GM19025 (cell line): ENCODE data around the gene OXER1.
A peak's percentile ranks its signal among the peaks of the same experiment; 100 is the strongest.
"Not testable (repeated sequence)": the region's sequence is repeated elsewhere in the genome, so short reads cannot be mapped to it uniquely, and the experiment has no call there.

ENCODE experiments used
- ATAC-seq: cut with Tn5 transposase; IDR thresholded peaks from one replicate; pipeline ENCODE4 v1.9.1; 2021; ENCODE audit warnings: mild to moderate bottlenecking, low read depth, moderate library complexity; ENCODE audit not compliant: unreplicated experiment

OXER1 gene

DNA sequence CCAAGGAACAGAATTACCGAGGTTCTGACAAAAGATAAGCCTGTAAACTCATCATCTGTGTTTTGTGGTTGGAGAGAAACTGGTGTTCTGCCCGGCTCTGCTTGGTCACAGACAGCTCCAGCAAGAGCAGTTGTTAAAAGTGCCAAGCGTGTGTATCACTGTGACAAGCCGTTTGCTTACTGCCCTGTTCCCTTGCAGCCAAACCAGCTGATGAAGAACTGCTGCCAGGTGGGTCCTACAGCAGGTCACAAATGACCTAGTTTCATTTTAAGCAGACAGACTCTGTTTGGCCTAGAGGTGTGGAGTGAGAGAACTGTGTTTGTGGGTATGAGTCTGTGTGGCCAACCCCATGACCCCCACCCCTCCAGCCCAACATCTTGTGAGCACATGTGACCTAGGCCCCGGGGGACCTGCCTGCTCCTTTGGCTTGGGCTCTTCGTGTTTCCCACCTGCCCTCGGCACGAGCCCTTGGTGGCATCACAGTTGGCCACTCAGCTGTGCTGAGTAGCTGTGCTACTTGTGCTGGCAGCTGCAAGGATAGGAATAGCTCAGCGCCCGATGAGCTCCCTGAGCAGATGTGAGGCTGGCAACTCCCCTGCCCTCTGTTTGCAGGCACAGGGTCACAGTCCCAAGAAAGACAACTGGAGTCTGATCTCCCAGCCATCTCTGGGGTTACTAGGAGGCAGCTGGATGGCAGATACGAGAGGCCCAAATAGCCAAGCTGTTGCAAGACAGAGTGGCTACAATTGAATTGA lies 9.7 kb downstream of the OXER1 start:
- ATAC-seq, result peak; percentile 47

DNA sequence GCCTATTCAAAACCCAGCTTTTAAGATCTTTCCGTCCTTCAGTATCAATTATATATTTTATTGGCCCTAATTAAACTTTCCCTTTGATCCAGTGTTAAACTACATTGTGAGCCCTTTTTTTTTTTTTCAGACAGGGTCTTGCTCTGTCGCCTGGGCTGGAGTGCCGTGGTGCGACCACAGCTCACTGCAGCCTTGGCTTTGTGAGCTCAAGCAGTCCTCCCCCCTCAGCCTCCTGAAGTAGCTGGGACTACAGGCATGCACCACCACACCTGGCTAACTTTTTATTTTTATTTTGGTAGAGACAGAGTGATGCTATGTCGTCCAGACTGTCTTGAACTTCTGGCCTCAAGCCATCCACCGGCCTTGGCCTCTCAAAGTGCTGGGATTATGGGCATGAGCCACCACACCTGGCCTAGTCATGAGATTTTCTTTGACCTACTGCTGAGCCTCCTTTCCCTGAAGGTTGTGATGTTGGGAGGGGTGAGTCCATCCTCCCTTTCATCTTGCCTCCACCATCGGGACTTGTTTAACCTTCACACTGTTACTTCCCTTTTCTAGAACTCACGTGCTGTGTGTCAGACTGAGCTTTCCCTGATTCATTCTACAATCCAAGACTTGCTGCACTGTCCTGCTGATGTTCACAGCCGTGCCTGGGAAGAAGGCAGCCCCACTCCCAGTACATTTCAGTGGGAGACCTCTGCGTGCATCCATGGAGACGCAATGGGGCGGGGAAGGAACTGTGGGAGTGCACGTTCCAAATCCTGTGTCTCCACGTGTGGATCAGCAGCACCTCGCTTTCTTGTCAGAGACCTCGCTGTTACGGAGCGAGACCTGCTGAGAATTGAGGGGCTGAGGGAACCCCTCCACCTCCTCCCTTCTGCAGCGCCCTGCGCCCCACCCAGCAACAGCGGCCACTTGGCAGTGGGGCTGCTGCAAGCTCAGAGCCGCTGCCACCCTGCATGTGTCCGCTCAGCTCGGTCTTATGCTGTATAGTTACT lies 10.8 kb downstream of the OXER1 start:
- no peak for ATAC-seq

DNA sequence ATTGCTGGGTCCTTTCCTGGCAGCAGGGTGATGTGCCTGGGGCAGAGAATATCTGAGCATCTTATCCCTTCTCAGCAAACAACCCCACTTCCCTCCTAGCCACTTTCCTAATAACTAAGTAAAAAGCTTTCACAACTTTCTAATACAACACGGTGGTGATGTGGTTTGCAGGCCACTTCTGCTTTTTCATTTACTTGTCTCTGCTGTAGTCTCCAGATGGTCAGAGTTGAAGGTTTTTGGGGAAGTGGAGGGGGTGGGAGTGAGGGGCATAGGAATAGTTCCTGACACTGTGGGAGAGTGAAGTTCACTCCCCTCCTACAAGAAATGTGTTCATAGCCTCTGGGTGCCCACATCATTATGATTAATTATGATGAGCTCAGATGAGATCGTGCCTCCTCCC lies 11.6 kb downstream of the OXER1 start:
- peak; percentile 59 for ATAC-seq

DNA sequence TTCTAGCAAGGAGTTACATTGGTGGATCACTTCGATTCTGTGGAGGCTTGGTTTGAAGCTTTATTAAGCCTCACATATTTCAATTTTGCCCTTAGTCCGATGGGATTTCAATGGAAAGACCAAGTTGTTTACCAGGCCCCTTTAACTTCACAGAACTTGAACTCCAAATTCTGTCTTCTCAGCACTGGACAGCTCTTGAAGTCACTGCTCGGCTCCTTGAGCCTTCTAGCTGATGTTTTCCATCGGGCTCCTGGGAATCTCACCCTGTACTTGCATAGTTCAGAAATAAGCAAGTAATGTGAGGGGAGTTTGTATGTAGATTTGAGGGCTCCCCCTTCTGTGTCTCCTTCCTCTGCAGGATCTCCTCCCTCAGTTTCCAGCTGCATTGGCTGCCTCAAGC lies 15.1 kb downstream of the OXER1 start:
- no peak for ATAC-seq

DNA sequence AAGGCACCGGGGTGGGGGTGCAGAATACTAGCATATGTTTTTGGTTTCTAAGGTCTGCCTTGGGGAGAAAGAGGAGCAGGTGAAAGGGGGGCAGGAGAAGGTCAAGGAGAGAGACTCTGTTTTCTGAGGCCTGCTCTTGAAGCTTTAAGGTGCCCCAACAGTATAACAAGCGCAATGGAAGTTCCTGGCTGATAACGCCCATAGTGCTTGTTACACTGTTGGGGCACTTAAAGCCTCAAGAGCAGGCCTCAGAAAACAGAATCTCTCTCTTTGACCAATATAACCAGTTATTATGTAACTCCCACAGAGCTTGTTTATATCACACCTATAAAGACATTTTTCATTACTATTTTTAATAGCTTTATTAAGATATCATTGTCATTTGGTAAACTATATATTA lies 16.5 kb downstream of the OXER1 start:
- no peak for ATAC-seq

DNA sequence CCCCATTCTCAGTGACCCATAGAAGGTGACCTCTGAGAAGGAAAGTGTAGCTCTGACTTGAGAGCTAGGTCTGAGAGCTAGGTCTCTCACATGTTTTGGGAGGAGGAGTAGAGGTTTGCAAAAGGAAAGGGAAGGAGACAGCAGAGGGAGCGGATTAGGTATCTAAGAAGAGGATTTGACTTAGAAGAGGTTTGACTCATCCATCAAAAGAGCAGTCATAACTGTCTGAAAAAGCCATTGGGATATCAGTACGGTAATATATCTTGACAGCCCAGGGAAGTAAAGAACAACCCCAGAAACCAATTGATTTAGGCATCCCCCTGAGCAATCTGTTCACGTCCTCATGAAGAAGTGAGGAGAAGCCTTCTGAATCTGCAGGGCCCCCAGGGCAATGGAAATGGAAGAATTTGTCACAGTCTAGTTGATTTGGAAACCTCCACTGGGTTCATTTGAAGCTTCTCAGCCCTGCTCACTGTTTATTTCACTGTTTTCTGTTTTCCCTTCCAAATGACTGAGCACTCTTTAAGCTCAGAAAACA lies 19.3 kb downstream of the OXER1 start:
- no peak for ATAC-seq

DNA sequence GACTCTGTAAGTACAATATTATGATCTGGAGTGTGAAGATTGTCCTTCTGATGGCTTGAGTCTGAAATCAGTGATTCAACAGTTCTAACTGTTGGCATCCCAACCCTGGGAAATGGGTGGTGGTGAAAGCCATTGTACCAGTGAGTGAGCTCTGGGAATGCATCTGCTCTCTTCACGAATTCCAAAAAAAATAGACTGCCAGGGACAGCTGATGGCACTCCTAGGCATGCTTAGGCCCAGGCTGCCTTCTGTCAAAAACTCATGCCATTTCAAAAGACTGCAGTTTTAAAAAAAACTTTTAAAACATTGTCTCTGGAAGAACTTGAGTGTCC lies 20.3 kb downstream of the OXER1 start:
- ATAC-seq, result no peak

DNA sequence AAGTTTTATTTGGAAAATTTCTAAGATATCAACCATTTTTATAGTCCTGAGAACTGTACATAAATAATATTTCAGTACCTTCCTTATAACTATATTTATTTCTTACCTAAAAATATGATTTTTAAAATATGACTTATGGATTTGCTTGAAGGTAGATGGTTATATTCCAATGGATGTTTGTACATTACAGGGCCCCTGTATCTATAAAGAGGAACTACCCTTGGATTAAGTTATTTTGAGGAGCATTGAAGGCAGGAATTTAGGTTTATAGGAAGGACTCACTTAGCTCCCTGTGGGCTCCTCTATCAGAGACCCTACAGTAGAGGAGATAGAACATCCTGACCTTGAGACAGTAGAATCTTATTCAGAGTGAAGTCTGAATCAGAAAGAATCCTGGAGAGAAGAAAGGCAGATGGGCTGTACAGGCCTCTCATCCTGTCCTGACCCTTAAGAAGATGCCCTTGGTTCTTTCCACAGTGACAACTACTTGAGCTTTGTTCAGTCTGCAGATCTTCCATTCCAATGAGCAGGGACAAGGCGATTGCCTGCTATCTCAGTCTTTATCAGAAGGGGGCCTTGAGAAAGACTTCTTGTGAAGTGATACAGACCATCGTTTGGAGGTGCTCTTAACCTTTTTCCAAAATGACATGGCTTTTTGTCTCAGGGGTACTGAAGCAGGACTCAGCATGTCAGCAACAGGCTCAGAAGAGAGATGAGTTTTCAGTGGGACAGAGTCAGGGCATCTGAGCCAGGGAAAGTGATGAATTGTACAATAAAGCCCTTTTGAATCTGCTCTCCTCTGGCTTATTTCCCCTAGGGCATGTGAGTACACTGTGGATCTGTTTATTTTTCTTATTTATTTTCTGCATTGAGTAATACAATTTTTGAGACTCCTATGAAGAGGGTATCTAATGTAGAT lies 20.9 kb downstream of the OXER1 start:
- no peak for ATAC-seq

DNA sequence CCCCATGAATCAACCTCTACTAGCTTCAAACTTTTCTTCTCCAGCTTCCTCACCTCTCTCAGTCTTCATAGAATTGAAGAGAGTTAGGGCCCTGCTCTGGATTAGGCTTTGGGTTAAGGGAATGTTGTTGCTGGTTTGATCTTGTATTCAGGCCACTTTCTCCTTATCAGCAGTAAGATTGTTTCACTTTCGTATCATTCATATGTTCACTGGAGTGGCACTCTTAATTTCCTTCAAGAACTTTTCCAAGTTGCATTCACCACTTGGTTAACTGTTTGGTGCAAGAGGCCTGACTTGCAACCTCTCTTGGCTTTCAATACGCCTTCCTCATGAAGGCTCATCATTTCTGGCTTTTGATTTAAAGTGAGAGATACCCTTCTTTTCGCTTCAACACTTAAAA lies 22.8 kb downstream of the OXER1 start:
- ATAC-seq, result no peak

DNA sequence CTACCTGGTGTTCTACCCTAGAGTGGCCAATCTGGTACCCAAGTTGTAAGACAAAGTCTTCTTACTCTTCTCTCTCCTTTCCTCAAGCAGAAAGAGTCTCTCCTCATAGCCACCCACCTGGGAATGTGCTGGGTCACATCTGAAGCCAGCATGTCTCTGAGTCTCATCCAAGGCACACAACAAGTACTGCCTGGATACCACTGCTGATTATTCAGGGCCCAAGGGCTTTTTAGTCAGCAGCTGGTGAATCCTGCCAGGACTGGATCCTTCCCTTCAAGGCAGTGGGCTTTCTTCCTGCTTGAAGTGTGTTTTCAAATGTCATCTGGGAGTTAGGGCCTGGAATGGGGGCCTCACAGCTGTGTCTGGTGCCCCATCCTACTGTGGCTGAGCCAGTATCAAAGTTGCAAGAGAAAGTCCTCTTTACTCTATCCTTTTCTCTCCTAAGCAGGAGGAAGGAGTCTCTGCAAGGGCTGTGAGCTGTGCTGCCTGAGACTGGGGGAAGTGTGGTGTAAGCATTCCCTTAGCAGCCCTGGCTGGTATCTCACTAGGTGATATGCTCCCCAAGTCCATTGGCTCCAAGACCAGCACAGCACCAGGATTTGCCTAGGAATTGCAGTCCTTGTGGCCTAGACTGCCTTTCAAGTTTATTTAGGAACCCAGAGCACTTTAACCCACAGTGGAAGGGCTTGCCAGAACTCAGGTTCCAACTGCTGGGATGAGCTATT lies 27.2 kb downstream of the OXER1 start:
- ATAC-seq, result no peak

DNA sequence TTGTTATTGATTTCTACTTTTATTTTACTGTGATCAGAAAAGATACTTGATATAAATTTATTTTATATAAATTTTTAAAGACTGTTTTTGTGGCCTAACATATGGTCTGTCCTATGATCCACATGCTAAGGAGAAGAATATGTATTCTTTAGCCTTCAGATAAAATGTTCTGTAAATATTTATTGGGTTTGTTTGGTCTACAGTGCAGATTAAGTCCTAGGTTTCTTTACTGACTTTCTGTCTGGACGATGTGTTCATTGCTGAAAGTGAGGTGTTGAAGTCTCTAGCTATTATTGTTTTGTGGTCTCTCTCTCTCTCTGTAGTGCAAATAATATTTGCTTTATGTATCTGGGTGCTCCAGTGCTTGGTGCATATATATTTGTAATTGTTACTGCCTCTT lies 30.1 kb downstream of the OXER1 start:
- ATAC-seq, result no peak

DNA sequence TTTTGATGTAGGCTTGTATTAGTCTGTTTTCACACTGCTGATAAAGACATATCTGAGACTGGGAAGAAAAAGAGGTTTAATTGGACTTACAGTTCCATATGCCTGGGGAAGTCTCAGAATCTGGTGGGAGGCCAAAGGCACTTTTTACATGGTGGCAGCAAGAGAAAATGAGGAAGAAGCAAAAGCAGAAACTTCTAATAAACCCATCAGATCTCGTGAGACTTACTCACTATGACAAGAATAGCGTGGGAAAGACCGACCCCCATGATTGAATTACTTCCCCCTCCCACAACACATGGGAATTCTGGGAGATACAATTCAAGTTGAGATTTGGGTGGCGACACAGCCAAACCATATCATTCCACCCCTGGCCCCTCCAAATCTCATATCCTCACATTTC lies 32.6 kb downstream of the OXER1 start:
- not testable (repeated sequence) for ATAC-seq

DNA sequence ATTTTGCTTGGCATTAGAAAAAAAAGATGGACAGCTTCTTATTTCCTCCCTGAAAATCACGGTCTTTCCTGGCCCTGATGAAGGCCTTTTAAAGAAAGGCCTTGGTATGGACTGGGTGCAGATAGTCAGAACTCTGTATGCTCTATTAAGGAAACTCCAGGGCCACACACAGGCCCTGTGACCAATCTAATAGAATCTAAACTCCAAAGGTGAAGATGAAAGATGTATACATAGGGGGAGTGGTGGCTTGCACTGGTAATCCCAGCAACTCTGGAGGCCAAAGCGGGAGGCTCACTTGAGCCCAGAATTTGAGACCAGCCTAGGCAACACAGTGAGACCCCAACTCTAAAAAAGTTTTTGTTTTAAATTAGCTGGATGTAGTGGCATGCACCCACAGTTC lies 37.3 kb downstream of the OXER1 start:
- ATAC-seq, result no peak

DNA sequence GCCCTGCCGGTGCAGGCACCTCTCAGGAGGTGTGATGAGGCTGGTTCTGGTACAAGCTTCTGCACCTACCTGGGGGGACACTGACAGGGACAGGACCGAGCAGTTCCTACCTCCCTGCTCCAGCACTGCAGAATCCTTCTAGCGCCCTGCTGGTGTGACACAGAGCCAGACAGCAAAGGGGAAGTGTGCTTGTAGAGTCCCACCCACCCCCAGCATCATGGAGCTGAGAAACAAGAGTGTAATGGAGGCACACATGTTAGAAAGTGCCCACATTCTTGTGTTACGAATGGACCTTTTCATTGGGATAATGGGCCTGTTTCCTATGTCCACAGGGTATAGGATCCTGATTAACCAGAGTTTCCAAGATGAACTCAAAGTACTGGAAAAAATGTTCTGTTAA lies 38.3 kb downstream of the OXER1 start:
- ATAC-seq, result no peak

DNA sequence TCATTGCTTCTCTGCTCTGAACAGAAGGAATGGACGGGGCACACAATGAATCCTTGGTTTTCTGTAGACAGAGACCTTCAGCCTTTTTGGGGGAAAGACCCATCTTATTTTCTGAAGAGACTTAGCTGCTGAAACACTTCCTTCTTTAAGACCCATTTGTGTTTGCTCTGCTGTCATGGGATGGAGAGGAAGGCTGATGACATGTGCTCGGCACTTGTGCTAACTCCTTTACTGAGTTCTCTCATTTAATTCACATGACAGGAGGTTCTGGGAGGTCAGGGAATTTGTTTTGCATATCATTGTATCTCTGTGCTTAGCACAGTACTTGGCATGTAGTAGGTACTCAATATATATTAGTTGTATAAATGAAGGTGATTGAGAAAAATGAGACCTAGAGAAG lies 39.0 kb downstream of the OXER1 start:
- ATAC-seq, result no peak

DNA sequence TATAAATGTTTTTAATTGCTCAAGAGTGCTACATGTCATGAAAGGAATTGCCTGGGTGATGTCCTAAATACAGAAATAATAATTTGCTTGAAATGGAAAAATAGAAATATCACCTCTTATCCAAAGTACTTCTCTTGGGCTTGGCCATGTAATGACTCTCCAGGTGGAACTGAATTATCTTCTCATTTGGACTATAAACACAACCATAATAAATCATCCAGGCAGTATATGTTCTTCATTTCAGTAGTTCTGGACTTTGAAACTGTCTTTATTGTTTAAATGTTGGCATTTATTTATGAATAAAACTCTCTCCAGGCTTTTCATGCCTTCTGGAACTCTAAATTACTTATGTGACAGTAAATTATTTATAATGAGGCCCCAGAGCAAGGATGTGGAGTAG lies 40.5 kb downstream of the OXER1 start:
- no peak for ATAC-seq

DNA sequence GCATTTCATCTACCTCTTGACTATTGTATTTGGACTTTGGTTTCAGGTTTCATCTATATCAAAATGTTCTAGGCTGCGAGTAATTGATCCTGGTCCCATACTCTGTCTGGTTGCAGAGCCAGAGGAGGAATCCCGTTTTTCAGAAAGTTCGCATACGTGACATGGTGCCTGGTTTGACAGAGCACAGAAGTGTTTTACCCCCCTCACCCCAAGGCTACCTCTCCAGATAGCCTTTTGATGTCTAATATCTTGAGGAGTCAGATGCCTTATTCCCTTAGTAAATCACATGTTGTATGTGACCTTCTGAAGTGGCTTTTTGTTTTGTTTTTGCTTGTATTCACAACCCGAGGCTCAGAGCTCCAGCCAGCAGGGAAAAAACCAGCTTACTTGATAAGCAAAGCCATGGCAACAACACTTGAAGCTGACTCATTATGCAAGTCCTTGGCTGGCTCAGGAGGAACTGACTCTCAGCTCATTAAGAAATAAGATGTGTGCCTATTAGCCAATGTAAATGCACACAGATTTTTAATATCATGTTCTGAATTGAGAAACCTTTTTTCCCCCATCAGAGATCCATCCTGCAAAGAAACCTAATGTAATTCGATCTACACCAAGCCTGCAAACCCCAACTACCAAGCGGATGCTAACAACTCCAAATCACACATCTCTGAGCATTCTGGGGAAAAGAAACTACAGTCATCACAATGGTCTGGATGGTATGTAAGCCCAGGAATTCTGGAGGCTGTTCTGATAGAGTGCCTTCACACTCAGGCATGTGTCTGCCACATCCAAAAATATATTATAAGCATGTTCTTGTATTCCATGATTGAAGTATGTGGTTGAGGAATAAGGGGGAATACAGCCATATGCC lies 41.4 kb downstream of the OXER1 start:
- peak; percentile 97 for ATAC-seq

DNA sequence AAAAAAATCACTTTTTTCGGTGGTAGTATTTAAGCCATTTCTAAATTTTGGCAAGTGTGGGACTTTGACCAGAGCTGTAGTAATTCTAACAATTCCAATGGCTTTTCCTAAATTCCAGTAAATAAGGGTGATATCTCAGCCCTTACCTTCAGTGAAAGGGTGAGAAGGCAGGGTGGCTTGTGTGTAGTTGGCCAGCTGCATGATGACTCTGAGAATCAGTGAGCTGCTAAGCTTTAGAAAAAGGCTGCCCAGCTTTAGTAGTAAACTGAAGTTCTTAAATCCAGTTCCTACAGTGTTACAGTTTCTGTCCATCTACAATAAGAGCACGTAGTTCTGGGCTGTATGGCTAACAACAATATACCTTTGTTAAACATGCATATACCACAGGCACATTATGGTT lies 42.0 kb downstream of the OXER1 start:
- no peak for ATAC-seq

DNA sequence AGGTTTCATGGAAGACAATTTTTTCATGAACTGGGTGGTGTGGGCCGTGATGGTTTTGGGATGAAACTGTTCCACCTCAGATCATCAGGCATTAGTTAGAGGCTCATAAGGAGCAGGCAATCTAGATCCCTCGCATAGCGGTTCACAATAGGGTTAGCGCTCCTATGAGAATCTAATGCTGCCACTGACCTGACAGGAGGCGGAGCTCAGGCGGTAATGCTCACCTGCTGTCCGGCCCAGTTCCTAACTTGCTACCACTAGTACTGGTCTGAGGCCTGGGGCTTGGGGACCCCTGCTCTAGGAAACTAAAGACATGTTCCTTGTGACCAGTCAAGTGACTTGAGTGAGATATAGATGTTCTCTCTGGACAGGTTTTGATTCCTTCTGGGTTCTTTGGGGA lies 49.2 kb downstream of the OXER1 start:
- ATAC-seq, result no peak
